Endothelial cell (in vitro differentiated cells): ENCODE results near the gene FAP. TPM values are rescaled to one million over a fixed set of nuclear protein-coding genes. Genes with fewer than 3 reads are reported as not detected.

Experiments used
- DNase-seq: peaks from one replicate; pipeline ENCODE4 v3.0.0; 2021; ENCODE audit warnings: low spot score
- H3K27ac Mint-ChIP-seq: one replicate; pipeline ENCODE4 v1.8.0; 2021; ENCODE audit warnings: mixed read lengths, inconsistent platforms; ENCODE audit not compliant: unreplicated experiment
- H3K27me3 Mint-ChIP-seq: one replicate; pipeline ENCODE4 v1.8.0; 2021; ENCODE audit warnings: mild to moderate bottlenecking, moderate library complexity, mixed read lengths, inconsistent platforms; ENCODE audit not compliant: unreplicated experiment
- H3K36me3 Mint-ChIP-seq: one replicate; pipeline ENCODE4 v1.8.0; 2021; ENCODE audit warnings: mild to moderate bottlenecking, low read depth, mixed read lengths, inconsistent platforms; ENCODE audit not compliant: unreplicated experiment
- H3K4me1 Mint-ChIP-seq: one replicate; pipeline ENCODE4 v1.8.0; 2021; ENCODE audit warnings: mild to moderate bottlenecking, mixed read lengths, inconsistent platforms; ENCODE audit not compliant: unreplicated experiment
- H3K4me3 Mint-ChIP-seq: one replicate; pipeline ENCODE4 v1.8.0; 2021; ENCODE audit warnings: mild to moderate bottlenecking, mixed read lengths, inconsistent platforms; ENCODE audit not compliant: unreplicated experiment
- H3K9me3 Mint-ChIP-seq: one replicate; pipeline ENCODE4 v1.8.0; 2021; ENCODE audit warnings: mixed read lengths, inconsistent platforms; ENCODE audit not compliant: unreplicated experiment
- CTCF ChIP-seq: fragments of 200-600 bp; sonication (generic); IDR thresholded peaks from one replicate; pipeline ENCODE4 v1.5.0; 2021; ENCODE audit warnings: antibody characterized with exemption; ENCODE audit not compliant: unreplicated experiment
- total RNA-seq: library from RNA; stranded (reverse); fragmentation: NEBNext Ultra II Directional; extraction: Animal tissue kit (Norgen Biotek cat#: 25700); gene quantifications from one replicate; pipeline ENCODE4 v1.2.1, GENCODE V29; 2021; ENCODE audit not compliant: unreplicated experiment

FAP gene
- total RNA-seq, 1 donor from 2014 or later, result not detected

GRCh38 chr2:162149940-162150339 lies 93.3 kb downstream of the FAP start:
- Mint-ChIP-seq H3K36me3 (no peaks in the 10 kb centered on the region), H3K4me1 (no peaks in the 10 kb centered on the region), H3K9me3 (no peaks in the 10 kb centered on the region), H3K4me3 (no peak overlapping the region), H3K27ac (no peak overlapping the region), H3K27me3 (no peaks in the 10 kb centered on the region)
- no peak for TF ChIP-seq CTCF
- no peak for DNase-seq

- no peaks in the 10 kb centered on the region for H3K9me3 Mint-ChIP-seq
- H3K4me1 Mint-ChIP-seq, result no peaks in the 10 kb centered on the region
- H3K36me3 Mint-ChIP-seq, result no peaks in the 10 kb centered on the region
- no peak overlapping the region for H3K4me3 Mint-ChIP-seq
- no peaks in the 10 kb centered on the region for H3K27me3 Mint-ChIP-seq
- DNase-seq, result no peak
- H3K27ac Mint-ChIP-seq, result no peak overlapping the region
- TF ChIP-seq CTCF, result no peak
Measured at GRCh38 chr2:162149466-162149865, 93.8 kb downstream of the FAP start.

- Mint-ChIP-seq H3K4me1 (no peaks in the 10 kb centered on the region), H3K9me3 (no peaks in the 10 kb centered on the region), H3K27ac (no peak overlapping the region), H3K36me3 (no peaks in the 10 kb centered on the region), H3K4me3 (no peak overlapping the region), H3K27me3 (no peaks in the 10 kb centered on the region)
- TF ChIP-seq CTCF, result no peak
- no peak for DNase-seq
Measured at GRCh38 chr2:162148956-162149355, 94.3 kb downstream of the FAP start.

GRCh38 chr2:162143969-162144368 lies 99.3 kb downstream of the FAP start:
- DNase-seq, result no peak
- H3K27me3 Mint-ChIP-seq, result no peaks in the 10 kb centered on the region
- TF ChIP-seq CTCF, result no peak
- no peaks in the 10 kb centered on the region for H3K9me3 Mint-ChIP-seq
- no peaks in the 10 kb centered on the region for H3K4me1 Mint-ChIP-seq
- no peaks in the 10 kb centered on the region for H3K36me3 Mint-ChIP-seq
- H3K27ac Mint-ChIP-seq, result no peak overlapping the region
- H3K4me3 Mint-ChIP-seq, result no peak overlapping the region

- no peak for DNase-seq
- no peak for TF ChIP-seq CTCF
- Mint-ChIP-seq H3K4me1 (no peaks in the 10 kb centered on the region), H3K36me3 (no peaks in the 10 kb centered on the region), H3K9me3 (no peaks in the 10 kb centered on the region), H3K27ac (no peak overlapping the region), H3K27me3 (no peaks in the 10 kb centered on the region), H3K4me3 (no peak overlapping the region)
Measured at GRCh38 chr2:162138310-162138709, 104.9 kb downstream of the FAP start.
